Measurements from ENCODE around the gene USP3. TPM values are rescaled to one million over a fixed set of nuclear protein-coding genes. Genes with fewer than 3 reads are reported as not detected.

The USP3 gene
- total and polyA plus RNA-seq, 2 of the 13 experiments (the other 11 are each of a cell fraction or from before 2014, with no cell fraction given) = 14.3 to 61.2 TPM

DNA sequence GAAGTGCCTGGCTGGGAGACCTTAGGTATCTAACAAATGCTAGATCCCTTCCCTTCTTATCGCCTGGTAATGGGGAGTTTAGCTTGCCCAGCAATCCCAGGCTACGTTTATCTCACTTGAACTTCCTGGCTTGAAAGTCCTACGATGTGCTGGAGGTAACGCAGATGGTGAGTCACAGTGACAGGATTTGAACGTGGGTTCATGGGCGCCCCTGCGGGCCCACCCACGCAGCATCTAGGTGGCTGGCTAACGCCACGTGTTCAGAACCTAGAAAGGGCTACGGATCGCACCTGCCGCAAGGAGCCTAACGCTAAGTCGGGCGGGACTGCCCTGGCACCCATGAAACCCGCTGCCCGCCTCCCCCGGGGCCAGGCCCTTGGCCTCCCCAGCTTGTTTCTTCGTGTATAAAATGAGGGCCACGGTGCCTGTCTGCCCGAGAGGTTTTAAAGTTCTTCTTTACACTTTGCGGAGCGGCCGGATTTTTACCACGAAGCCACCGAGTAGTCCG is 600 bp upstream of the USP3 start:
- BruUV-seq (replicated peaks) = TSS peak; percentile 89
- no peaks in the 10 kb centered on the region for H3K9me3 ChIP-seq (ENCODE audit: low read length)
- DNase-seq (ENCODE audit: low spot score) (peak; percentile 71), FAIRE-seq (no peak), ATAC-seq (peak; percentile 34)
- H3K27me3 ChIP-seq (ENCODE audit: control insufficient read depth in 1 of 2, insufficient read depth in 2 of 2, low read length in 2 of 2) = no peaks in the 10 kb centered on the region; a peak in 1 of 5 replicates
- H3K9ac ChIP-seq (ENCODE audit: insufficient read depth, low read depth, low read length) = peak overlapping the region; percentile 87
- H3K36me3 ChIP-seq (replicated peaks in 1 of 2; ENCODE audit: control insufficient read depth in 1 of 2, insufficient read depth in 2 of 2, low read length in 2 of 2) = no peaks in the 10 kb centered on the region
- in situ Hi-C loops (cut with HindIII; ENCODE audit: extremely low pct_ligation_motif_present, low pct_unique_long_range_greater_than_20kb) (loop anchor here (5.0 kb wide), 1 partner anchor 36 kb away; no protein-coding TSS in a partner anchor), intact Hi-C loops (cut with micrococcal nuclease; ENCODE audit: unreplicated experiment) (loop anchor here (1.0 kb wide), 1 partner anchor 29 kb away; no protein-coding TSS in a partner anchor)
- peak overlapping the region; percentile 56 to 74 (median 66) for H3K4me3 ChIP-seq (replicated peaks in 1 of 3; ENCODE audit: insufficient read depth in 1 of 3, low read depth in 2 of 3, low read length in 3 of 3)
- no peak overlapping the region for H2AFZ ChIP-seq (ENCODE audit: low read length)
- H4K20me1 ChIP-seq (ENCODE audit: insufficient read depth, low read length) = peaks cover 23% of the 10 kb centered on the region
- 0% methylated on average over 15 of the region's 28 CpGs for WGBS (ENCODE audit: low lambda C conversion rate)
- peaks cover 67% of the 10 kb centered on the region for H3K4me1 ChIP-seq (ENCODE audit: insufficient read depth, low read length)
- peak overlapping the region; percentile 89 for H3K4me2 ChIP-seq (ENCODE audit: low read depth, low read length)
- POLR2A ChIA-PET = interaction anchor here (0.6 to 8.7 kb wide), 16 partner anchors 8 to 590 kb away, joined by 3 to 82 read pairs (median 6); partner anchors contain the start of gene CIAO2A
- peak overlapping the region; percentile 93 for H3K27ac ChIP-seq (ENCODE audit: extremely low read length, insufficient read depth, low read length)
- H3K79me2 ChIP-seq (ENCODE audit: insufficient read depth, low read length) = peaks cover 38% of the 10 kb centered on the region
- CTCF ChIA-PET (ENCODE audit: low intra/inter-chr PET ratio, low total read pairs) = no interaction called here
- TF ChIP-seq ZNF703 (CRISPR knock-in tag; IDR thresholded peaks at IDR 0.05; ENCODE audit: borderline replicate concordance) = no peak
- TF ChIP-seq SPEN (CRISPR knock-in tag; IDR thresholded peaks at IDR 0.05; ENCODE audit: low read depth) = 0 out of 2 replicates have a peak, but pooled peaks have one; percentile 8
- no peak for TF ChIP-seq FOXP1 (IDR thresholded peaks at IDR 0.05)
- TF ChIP-seq FOXP1 (CRISPR knock-in tag; IDR thresholded peaks at IDR 0.05) = no peak
- TF ChIP-seq, protein P1, sequence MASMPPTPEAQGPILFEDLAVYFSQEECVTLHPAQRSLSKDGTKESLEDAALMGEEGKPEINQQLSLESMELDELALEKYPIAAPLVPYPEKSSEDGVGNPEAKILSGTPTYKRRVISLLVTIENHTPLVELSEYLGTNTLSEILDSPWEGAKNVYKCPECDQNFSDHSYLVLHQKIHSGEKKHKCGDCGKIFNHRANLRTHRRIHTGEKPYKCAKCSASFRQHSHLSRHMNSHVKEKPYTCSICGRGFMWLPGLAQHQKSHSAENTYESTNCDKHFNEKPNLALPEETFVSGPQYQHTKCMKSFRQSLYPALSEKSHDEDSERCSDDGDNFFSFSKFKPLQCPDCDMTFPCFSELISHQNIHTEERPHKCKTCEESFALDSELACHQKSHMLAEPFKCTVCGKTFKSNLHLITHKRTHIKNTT (CRISPR knock-in tag; IDR thresholded peaks at IDR 0.05) = no peak
- TF ChIP-seq, protein P2, sequence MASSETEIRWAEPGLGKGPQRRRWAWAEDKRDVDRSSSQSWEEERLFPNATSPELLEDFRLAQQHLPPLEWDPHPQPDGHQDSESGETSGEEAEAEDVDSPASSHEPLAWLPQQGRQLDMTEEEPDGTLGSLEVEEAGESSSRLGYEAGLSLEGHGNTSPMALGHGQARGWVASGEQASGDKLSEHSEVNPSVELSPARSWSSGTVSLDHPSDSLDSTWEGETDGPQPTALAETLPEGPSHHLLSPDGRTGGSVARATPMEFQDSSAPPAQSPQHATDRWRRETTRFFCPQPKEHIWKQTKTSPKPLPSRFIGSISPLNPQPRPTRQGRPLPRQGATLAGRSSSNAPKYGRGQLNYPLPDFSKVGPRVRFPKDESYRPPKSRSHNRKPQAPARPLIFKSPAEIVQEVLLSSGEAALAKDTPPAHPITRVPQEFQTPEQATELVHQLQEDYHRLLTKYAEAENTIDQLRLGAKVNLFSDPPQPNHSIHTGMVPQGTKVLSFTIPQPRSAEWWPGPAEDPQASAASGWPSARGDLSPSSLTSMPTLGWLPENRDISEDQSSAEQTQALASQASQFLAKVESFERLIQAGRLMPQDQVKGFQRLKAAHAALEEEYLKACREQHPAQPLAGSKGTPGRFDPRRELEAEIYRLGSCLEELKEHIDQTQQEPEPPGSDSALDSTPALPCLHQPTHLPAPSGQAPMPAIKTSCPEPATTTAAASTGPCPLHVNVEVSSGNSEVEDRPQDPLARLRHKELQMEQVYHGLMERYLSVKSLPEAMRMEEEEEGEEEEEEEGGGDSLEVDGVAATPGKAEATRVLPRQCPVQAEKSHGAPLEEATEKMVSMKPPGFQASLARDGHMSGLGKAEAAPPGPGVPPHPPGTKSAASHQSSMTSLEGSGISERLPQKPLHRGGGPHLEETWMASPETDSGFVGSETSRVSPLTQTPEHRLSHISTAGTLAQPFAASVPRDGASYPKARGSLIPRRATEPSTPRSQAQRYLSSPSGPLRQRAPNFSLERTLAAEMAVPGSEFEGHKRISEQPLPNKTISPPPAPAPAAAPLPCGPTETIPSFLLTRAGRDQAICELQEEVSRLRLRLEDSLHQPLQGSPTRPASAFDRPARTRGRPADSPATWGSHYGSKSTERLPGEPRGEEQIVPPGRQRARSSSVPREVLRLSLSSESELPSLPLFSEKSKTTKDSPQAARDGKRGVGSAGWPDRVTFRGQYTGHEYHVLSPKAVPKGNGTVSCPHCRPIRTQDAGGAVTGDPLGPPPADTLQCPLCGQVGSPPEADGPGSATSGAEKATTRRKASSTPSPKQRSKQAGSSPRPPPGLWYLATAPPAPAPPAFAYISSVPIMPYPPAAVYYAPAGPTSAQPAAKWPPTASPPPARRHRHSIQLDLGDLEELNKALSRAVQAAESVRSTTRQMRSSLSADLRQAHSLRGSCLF (CRISPR knock-in tag; IDR thresholded peaks at IDR 0.05; ENCODE audit: borderline replicate concordance) = no peak
- no peak for TF ChIP-seq ATF7 (IDR thresholded peaks at IDR 0.05)
- no peak for TF ChIP-seq ATF7 (CRISPR knock-in tag; IDR thresholded peaks at IDR 0.05)
- TF ChIP-seq, protein P3, sequence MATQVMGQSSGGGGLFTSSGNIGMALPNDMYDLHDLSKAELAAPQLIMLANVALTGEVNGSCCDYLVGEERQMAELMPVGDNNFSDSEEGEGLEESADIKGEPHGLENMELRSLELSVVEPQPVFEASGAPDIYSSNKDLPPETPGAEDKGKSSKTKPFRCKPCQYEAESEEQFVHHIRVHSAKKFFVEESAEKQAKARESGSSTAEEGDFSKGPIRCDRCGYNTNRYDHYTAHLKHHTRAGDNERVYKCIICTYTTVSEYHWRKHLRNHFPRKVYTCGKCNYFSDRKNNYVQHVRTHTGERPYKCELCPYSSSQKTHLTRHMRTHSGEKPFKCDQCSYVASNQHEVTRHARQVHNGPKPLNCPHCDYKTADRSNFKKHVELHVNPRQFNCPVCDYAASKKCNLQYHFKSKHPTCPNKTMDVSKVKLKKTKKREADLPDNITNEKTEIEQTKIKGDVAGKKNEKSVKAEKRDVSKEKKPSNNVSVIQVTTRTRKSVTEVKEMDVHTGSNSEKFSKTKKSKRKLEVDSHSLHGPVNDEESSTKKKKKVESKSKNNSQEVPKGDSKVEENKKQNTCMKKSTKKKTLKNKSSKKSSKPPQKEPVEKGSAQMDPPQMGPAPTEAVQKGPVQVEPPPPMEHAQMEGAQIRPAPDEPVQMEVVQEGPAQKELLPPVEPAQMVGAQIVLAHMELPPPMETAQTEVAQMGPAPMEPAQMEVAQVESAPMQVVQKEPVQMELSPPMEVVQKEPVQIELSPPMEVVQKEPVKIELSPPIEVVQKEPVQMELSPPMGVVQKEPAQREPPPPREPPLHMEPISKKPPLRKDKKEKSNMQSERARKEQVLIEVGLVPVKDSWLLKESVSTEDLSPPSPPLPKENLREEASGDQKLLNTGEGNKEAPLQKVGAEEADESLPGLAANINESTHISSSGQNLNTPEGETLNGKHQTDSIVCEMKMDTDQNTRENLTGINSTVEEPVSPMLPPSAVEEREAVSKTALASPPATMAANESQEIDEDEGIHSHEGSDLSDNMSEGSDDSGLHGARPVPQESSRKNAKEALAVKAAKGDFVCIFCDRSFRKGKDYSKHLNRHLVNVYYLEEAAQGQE (IDR thresholded peaks at IDR 0.05; ENCODE audit: borderline replicate concordance in 1 of 2, low read depth in 1 of 2, low read length in 2 of 2) = no peak
- no peak for TF ChIP-seq PHF21A (CRISPR knock-in tag; IDR thresholded peaks at IDR 0.05)
- TF ChIP-seq RFX1 (IDR thresholded peaks at IDR 0.05) = no peak
- no peak for TF ChIP-seq CEBPB (IDR thresholded peaks at IDR 0.05; ENCODE audit: borderline replicate concordance, low read depth, low read length)
- no peak for TF ChIP-seq ZNF652 (CRISPR knock-in tag; IDR thresholded peaks at IDR 0.05; ENCODE audit: borderline replicate concordance, low read depth)
- no peak for TF ChIP-seq AGO1 (IDR thresholded peaks at IDR 0.05; ENCODE audit: low read depth, low read length, poor library complexity, severe bottlenecking)
- TF ChIP-seq, protein P4, sequence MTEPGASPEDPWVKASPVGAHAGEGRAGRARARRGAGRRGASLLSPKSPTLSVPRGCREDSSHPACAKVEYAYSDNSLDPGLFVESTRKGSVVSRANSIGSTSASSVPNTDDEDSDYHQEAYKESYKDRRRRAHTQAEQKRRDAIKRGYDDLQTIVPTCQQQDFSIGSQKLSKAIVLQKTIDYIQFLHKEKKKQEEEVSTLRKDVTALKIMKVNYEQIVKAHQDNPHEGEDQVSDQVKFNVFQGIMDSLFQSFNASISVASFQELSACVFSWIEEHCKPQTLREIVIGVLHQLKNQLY (CRISPR knock-in tag; IDR thresholded peaks at IDR 0.05) = no peak

All from HepG2 (cell line).